ENCODE results near the gene CCDC97.

Gene CCDC97

DNA sequence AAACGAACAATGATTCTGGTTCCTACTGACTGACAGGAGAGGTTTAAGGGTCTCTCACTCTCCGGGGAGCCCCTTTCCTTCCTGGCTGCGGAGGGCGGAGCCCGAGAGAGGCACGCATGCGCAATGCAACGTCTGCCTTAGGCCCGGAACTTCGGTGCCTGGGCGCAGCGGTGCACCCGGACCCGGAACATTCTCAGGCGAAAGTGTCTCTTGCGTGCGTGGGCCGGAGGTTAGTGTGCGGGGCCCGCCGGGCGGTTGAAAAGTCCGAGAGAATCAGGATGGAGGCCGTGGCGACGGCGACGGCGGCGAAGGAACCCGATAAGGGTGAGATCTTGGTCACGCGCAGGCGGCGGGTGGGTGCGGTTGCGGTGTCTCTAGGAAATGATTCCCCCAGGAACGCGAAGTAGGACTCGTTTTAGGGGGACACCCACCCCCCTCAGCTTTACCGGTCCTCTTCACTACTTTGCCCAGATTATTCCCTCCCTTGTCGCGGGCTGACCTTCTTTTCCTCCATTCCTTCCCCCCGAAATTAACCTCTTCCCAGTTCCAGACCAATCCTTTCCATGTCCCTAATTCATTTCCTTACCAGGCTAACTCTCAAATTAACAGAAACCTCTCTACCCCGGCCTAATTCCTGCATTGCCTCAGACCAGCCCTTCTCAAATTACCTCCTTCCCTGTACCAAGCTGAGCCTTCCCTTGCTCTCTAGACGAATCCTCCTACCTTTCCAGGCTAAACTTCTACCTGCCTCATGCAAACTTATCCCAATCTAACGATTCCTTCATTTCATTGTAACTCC, at the start of gene CCDC97:
Gene CCDC97, plus strand, starts transcription at position 140 of the 799 bp plus-strand sequence. Its CDS starts 139 bp downstream, at position 279.
- Mint-ChIP-seq H3K36me3 (ENCODE audit: low read depth) (peaks cover 56% of the 10 kb centered on the region), H3K4me1 (ENCODE audit: low read depth) (peaks cover 48% of the 10 kb centered on the region), H3K27me3 (ENCODE audit: low read depth) (no peaks in the 10 kb centered on the region), H3K4me3 (peak within 1 kb of the TSS; percentile 98), H3K9me3 (no peaks in the 10 kb centered on the region), H3K27ac (peak within 1 kb of the TSS; percentile 94)
- peak; percentile 91 for DNase-seq (ENCODE audit: low spot score)

DNA sequence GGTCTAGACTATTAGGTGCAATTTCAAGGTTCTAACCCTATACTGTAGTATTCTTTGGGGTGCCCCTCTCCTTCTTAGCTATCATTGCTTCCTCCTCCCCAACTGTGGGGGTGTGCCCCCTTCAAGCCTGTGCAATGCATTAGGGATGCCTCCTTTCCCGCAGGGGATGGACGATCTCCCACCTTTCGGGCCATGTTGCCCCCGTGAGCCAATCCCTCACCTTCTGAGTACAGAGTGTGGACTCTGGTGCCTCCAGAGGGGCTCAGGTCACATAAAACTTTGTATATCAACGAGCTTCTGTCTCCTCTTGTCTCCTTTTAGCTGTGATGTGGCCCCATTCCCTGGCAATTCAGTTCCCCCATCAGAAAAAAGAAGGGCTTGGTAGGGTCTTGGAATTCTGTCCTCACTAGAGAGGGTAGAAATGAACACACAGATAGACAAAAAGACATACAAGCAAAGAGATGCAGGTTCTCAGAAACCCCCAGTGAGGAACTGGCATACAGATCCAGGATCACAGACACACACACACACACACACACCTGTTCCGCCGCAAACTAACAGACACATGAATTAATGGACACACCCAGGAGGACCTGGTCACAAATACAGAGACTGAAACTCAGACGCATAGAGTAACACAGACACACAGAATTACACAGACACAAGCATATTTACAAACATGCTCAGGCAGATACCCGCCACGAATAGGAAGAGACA, 48.3 kb upstream of the CCDC97 start:
- Mint-ChIP-seq H3K4me1 (ENCODE audit: low read depth) (peaks cover 30% of the 10 kb centered on the region), H3K27me3 (ENCODE audit: low read depth) (peaks cover 2% of the 10 kb centered on the region), H3K27ac (peak overlapping the region; percentile 100), H3K4me3 (peak overlapping the region; percentile 89), H3K9me3 (no peaks in the 10 kb centered on the region), H3K36me3 (ENCODE audit: low read depth) (peaks cover 17% of the 10 kb centered on the region)
- no peak for DNase-seq (ENCODE audit: low spot score)

DNA sequence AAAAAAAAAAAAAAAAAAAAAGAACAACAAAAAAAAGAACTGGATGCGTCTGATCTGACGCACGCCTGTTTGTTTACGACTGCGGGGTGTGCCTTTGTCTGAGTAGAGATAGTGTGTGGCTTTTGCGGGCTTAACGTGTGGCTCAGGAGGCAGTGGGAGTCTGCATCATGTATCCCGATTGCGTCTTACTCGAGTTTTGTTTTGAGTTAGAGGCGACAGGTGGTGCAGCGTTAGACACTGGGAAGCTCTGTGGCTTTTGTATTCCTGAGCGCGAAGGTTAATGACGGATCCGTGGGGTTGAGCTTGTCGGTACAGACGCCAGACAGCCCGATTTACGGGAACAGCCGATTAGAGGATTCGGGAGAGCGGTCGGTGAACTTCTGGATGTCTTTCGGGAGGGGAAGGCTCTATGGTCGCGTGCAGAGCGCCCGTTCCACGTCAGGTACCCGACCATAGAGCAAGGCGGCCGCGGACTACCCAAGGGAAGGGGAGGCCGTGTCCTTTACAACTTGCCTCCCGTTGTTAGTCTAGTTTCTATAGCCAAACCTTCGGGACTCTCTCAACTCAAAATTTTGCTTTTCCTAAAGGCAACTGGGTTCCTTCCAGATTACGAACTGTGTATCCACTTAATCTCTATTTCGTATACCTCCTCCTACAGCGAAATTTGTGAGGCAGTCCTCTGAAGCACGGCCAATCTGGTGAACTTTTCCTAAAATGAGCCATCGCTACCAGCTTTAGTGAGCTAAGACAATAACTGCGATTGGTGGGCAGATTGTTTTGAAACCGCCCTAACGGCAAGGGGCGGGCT, 46.7 kb upstream of the CCDC97 start:
- H3K9me3 Mint-ChIP-seq, result no peaks in the 10 kb centered on the region
- DNase-seq (ENCODE audit: low spot score), result peak; percentile 90
- peaks cover 2% of the 10 kb centered on the region for H3K27me3 Mint-ChIP-seq (ENCODE audit: low read depth)
- peak overlapping the region; percentile 89 for H3K4me3 Mint-ChIP-seq
- H3K27ac Mint-ChIP-seq, result peak overlapping the region; percentile 100
- peaks cover 40% of the 10 kb centered on the region for H3K4me1 Mint-ChIP-seq (ENCODE audit: low read depth)
- H3K36me3 Mint-ChIP-seq (ENCODE audit: low read depth), result peaks cover 31% of the 10 kb centered on the region

DNA sequence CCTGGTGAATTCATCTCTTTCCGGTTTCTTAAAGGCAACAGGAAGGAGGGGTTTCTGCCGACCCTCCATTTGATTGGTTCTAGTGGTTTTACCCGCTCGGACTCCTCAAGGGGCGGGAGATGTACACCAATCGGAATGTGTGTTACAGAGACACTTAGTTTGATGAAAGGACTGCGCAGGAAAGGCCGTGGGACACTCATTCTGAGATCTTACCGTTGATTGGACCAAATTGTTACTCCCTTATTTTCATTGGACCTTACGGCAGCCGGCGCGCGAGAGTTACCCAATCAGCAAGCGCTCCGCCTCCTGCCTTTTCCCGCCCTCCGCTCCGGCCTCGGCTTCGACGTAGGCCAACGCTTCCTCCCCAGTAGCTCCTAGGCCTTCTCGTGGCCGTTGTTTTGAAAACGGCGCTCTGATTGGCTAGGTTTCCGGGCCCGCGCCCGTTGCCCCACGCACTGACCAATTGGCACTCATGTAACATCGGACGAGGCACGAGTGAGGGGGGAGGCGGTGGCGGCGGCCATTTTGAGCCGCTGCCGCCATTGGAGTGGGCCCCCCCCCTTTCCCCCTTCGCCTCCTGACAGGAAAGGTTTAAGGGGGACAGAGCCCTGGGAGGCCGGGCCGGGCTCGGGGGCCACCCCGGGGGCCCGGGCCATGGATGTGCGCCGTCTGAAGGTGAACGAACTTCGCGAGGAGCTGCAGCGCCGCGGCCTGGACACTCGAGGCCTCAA, 46.0 kb upstream of the CCDC97 start, which contains the start of gene HNRNPUL1:
Gene HNRNPUL1, plus strand, starts transcription at position 523 of the 731 bp plus-strand sequence. Its CDS starts 132 bp downstream, at position 655.
- Mint-ChIP-seq H3K36me3 (ENCODE audit: low read depth) (peaks cover 35% of the 10 kb centered on the region), H3K27ac (peak within 1 kb of the TSS; percentile 100), H3K9me3 (no peaks in the 10 kb centered on the region), H3K4me1 (ENCODE audit: low read depth) (peaks cover 40% of the 10 kb centered on the region), H3K27me3 (ENCODE audit: low read depth) (peaks cover 2% of the 10 kb centered on the region), H3K4me3 (peak within 1 kb of the TSS; percentile 89)
- peak; percentile 99 for DNase-seq (ENCODE audit: low spot score)

DNA sequence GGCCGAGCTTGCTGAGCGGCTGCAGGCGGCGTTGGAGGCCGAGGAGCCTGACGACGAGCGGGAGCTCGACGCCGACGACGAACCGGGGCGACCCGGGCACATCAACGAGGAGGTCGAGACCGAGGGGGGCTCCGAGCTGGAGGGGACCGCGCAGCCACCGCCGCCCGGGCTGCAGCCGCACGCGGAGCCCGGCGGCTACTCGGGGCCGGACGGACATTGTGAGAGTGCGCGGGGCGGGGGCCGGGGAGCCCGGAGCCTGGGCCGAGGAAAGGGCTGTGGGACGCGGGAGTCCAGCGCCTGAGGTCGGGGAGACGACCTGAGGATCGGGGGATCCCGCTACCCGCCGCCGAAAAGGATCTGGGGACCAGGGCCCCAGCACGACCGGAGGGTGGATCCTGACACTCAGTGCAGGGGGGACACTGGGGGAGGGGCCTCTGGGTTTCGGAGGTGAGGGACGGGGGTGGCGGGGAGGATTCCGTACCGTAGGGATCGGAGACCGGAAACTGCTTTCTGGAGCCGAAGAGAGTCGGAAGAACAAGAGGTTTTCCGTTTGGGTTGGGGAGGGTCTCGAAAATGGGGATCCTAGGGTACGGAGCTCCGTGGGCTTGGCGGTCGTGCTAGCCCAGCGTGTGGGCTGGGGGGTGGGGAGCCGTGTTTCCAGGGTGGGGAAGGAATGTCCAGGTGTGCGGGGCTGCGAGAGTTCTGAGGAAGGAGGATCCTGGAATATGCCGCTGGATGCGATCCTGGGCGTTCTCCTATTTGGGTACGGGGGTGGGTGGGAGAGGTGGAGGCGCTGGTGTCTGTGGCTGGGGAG, 45.2 kb upstream of the CCDC97 start:
- H3K36me3 Mint-ChIP-seq (ENCODE audit: low read depth), result peaks cover 35% of the 10 kb centered on the region
- peak; percentile 49 for DNase-seq (ENCODE audit: low spot score)
- no peaks in the 10 kb centered on the region for H3K9me3 Mint-ChIP-seq
- peak overlapping the region; percentile 100 for H3K27ac Mint-ChIP-seq
- H3K4me1 Mint-ChIP-seq (ENCODE audit: low read depth), result peaks cover 40% of the 10 kb centered on the region
- H3K27me3 Mint-ChIP-seq (ENCODE audit: low read depth), result peaks cover 2% of the 10 kb centered on the region
- H3K4me3 Mint-ChIP-seq, result peak overlapping the region; percentile 89

DNA sequence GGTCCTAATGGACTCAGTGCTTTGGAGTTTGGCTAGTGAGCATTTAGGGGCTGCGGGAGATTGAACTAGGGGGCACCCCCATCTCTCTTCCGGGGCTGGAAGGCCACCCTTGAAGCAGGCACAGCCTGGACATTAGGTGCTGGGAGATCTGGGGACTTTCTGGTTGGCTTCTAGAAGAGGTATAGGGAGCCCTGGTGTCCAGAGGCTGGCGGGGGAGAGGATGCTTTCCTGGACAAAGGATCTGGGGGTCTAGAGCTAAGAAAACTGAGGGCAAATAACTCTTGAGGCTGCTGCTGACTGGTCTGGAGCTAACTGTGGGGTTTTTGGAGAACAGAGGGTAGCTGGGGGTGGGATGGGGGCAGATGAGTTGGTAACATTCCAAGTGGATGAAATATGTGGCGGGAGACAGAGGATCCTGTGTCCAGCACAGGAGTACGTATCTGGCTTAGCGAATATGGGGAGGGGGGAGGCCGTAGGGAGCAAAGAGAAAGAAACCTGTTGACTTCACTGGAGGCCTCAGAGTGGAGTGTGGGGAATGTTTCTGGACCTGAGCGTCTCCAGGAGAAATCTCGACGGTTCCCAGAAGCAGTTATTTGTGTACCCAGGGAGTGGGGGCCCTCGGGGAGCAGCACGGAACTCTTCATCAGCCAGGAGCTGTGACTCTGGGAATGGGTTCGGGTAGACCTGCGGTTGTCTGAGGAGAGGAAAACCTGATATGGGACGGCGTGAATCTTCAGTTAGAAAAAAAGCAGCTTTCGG, 44.4 kb upstream of the CCDC97 start:
- peak overlapping the region; percentile 89 for H3K4me3 Mint-ChIP-seq
- no peak for DNase-seq (ENCODE audit: low spot score)
- no peaks in the 10 kb centered on the region for H3K27me3 Mint-ChIP-seq (ENCODE audit: low read depth)
- H3K27ac Mint-ChIP-seq, result peak overlapping the region; percentile 100
- H3K4me1 Mint-ChIP-seq (ENCODE audit: low read depth), result peaks cover 40% of the 10 kb centered on the region
- peaks cover 35% of the 10 kb centered on the region for H3K36me3 Mint-ChIP-seq (ENCODE audit: low read depth)
- H3K9me3 Mint-ChIP-seq, result no peaks in the 10 kb centered on the region

DNA sequence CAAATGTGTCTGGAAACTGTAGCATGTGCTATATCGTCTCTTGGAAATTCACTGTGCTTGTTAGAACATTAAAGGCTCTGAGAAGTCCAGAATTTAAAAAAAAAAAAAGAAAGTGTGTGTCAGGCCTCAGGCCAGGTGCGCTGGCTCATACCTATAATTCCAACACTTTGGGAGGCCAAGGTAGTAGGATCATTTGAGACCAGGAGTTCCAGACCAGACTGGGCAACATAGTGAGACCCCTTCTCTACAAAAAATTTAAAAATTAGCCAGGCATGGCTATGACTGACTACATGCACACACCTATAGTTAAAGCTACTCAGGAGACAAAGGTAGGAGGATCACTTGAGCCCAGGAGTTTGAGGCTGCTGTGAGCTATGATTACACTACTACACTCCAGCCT, 40.9 kb upstream of the CCDC97 start:
- H3K36me3 Mint-ChIP-seq (ENCODE audit: low read depth), result peaks cover 65% of the 10 kb centered on the region
- DNase-seq (ENCODE audit: low spot score), result no peak
- H3K9me3 Mint-ChIP-seq, result no peaks in the 10 kb centered on the region
- peaks cover 27% of the 10 kb centered on the region for H3K4me1 Mint-ChIP-seq (ENCODE audit: low read depth)
- H3K27ac Mint-ChIP-seq, result no peak overlapping the region
- no peaks in the 10 kb centered on the region for H3K27me3 Mint-ChIP-seq (ENCODE audit: low read depth)
- H3K4me3 Mint-ChIP-seq, result no peak overlapping the region

DNA sequence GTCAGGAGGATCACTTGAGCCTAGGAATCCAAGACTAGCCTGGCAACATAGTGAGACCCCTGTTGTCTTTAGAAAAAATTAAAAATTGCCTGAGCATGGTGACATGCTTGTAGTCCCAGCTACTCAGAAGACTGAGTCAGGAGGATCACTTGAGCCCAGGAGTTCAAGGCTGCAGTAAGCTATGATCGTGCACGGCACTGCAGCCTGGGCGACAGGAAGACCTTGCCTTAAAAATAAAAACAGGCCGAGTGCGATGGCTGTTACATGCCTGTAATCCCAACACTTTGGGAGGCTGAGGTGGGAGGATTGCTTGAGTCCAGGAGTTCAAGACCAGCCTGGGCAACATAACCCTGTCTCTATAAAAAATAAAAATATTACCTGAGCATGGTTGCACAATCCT, 40.4 kb upstream of the CCDC97 start:
- Mint-ChIP-seq H3K27me3 (ENCODE audit: low read depth) (no peaks in the 10 kb centered on the region), H3K9me3 (no peaks in the 10 kb centered on the region), H3K4me3 (no peak overlapping the region), H3K27ac (no peak overlapping the region), H3K4me1 (ENCODE audit: low read depth) (peaks cover 27% of the 10 kb centered on the region), H3K36me3 (ENCODE audit: low read depth) (peaks cover 67% of the 10 kb centered on the region)
- DNase-seq (ENCODE audit: low spot score), result no peak

DNA sequence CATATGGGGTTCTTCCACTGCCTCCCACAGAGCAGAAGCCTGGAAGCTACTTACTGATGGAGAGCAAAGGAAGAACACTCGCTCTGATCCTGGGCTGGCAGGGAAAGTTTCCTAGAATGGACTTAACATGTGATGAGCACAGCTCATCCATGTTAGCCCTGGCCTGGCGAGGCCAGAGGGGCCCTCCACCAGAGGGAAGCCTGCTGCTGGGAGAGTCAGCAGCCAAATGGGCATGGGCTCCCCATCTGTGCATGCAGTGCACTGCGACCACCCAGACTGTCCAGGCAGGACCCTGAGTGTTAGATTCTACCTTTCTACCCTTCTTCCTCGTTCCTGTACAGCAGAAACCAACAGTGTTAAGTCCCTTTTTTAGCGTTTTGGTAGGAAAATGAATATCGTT, 36.9 kb upstream of the CCDC97 start:
- H3K36me3 Mint-ChIP-seq (ENCODE audit: low read depth), result peaks cover 61% of the 10 kb centered on the region
- H3K4me3 Mint-ChIP-seq, result no peak overlapping the region
- H3K27me3 Mint-ChIP-seq (ENCODE audit: low read depth), result no peaks in the 10 kb centered on the region
- H3K4me1 Mint-ChIP-seq (ENCODE audit: low read depth), result peaks cover 3% of the 10 kb centered on the region
- H3K27ac Mint-ChIP-seq, result no peak overlapping the region
- no peak for DNase-seq (ENCODE audit: low spot score)
- H3K9me3 Mint-ChIP-seq, result no peaks in the 10 kb centered on the region

DNA sequence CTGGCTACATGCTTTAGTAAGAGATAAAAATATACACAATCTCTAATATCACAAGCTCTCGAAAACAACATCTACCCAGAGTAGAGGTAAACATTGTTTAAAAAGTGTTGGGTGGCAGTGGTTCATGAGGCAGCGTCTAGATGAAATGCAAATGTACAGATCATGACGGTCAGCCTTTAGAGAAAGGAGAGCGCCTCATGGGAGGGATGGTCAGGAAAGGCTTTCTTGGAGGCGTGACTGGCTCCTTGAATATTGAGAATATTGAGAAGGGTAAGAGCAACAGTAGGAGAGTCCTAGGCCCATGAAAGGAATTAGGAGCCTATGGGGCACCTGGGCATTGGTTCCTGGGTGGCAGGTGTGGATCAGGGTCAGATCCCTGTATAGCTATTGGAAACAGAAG, 35.2 kb upstream of the CCDC97 start:
- no peaks in the 10 kb centered on the region for H3K9me3 Mint-ChIP-seq
- peaks cover 68% of the 10 kb centered on the region for H3K36me3 Mint-ChIP-seq (ENCODE audit: low read depth)
- no peaks in the 10 kb centered on the region for H3K27me3 Mint-ChIP-seq (ENCODE audit: low read depth)
- H3K4me3 Mint-ChIP-seq, result no peak overlapping the region
- no peak overlapping the region for H3K27ac Mint-ChIP-seq
- no peak for DNase-seq (ENCODE audit: low spot score)
- H3K4me1 Mint-ChIP-seq (ENCODE audit: low read depth), result peaks cover 3% of the 10 kb centered on the region

DNA sequence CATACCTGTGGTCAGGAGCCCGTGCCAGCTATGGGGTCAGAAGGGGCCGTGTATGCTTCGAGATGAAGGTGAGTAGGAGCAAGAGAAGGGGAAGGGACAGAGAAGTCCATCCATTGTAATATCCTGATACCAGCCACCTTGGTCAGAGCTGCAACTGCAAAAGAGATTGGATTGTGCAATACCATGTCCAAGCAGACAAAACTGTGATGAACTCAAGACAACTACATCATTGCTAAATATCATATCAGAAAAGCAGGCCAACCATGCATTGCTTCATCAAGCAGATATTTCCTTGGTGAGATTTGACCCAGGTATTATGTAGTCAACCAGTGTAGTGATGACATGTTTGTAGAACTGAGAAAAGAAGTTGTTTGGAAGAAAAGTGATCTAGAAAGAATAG, 33.7 kb upstream of the CCDC97 start:
- no peak for DNase-seq (ENCODE audit: low spot score)
- H3K36me3 Mint-ChIP-seq (ENCODE audit: low read depth), result peaks cover 80% of the 10 kb centered on the region
- H3K27ac Mint-ChIP-seq, result no peak overlapping the region
- no peaks in the 10 kb centered on the region for H3K9me3 Mint-ChIP-seq
- no peak overlapping the region for H3K4me3 Mint-ChIP-seq
- H3K27me3 Mint-ChIP-seq (ENCODE audit: low read depth), result no peaks in the 10 kb centered on the region
- H3K4me1 Mint-ChIP-seq (ENCODE audit: low read depth), result peaks cover 4% of the 10 kb centered on the region

DNA sequence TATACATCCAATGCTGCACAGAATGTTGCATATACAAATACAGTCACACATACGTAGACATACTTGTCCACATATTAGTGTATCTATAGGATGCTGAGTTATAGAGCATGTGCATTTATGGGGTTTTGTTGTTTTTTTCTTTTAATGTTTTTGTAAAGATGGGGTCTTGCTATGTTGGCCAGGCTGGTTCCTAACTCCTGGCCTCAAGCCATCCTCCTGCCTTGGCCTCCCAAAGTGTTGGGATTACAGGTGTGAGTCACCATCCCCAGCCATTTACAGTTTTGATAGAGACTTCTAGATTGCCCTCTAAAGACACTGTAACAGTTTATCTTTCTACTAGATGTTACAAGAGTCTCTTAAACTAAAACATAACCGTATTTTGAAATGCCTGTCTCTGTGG, 31.5 kb upstream of the CCDC97 start:
- H3K27ac Mint-ChIP-seq, result no peak overlapping the region

More for the DNA sequence above, 31.5 kb upstream of the CCDC97 start:
- no peaks in the 10 kb centered on the region for H3K9me3 Mint-ChIP-seq
- peaks cover 72% of the 10 kb centered on the region for H3K36me3 Mint-ChIP-seq (ENCODE audit: low read depth)
- no peak overlapping the region for H3K4me3 Mint-ChIP-seq
- H3K4me1 Mint-ChIP-seq (ENCODE audit: low read depth), result peaks cover 7% of the 10 kb centered on the region
- no peak for DNase-seq (ENCODE audit: low spot score)
- no peaks in the 10 kb centered on the region for H3K27me3 Mint-ChIP-seq (ENCODE audit: low read depth)

Measured in T-helper 2 cell treated with Interferon-gamma antibody and Interleukin-4, amounts not matched to agents 5 μg/mL and 100 μg/mL, for 36 hours (primary cell).